HEK293 (cell line): ENCODE results near the gene GABBR2.

Experiments
- REST ChIP-seq: fragments of 450-650 bp; formaldehyde crosslinking; IDR thresholded peaks from 2 replicates; pipeline ENCODE4 v1.5.1; 2016; ENCODE audit warnings: missing biosample characterization, missing genetic modification characterization
- SP2 ChIP-seq: fragments of 450-650 bp; formaldehyde crosslinking; IDR thresholded peaks from 2 replicates; pipeline ENCODE4 v1.5.1; 2016; ENCODE audit warnings: missing biosample characterization, missing genetic modification characterization
- ZBTB17 ChIP-seq: fragments of 450-650 bp; formaldehyde crosslinking; IDR thresholded peaks from 2 replicates; pipeline ENCODE4 v1.5.1; 2016; ENCODE audit warnings: missing biosample characterization, missing genetic modification characterization
- ZBTB21 ChIP-seq: fragments of 450-650 bp; formaldehyde crosslinking; IDR thresholded peaks from 2 replicates; pipeline ENCODE4 v1.5.1; 2017; ENCODE audit warnings: missing biosample characterization, missing genetic modification characterization
- ZIC2 ChIP-seq: fragments of 450-650 bp; formaldehyde crosslinking; IDR thresholded peaks from 2 replicates; pipeline ENCODE4 v1.5.1; 2016; ENCODE audit warnings: missing biosample characterization, missing genetic modification characterization
- ZNF155 ChIP-seq: fragments of 450-650 bp; formaldehyde crosslinking; IDR thresholded peaks from 2 replicates; pipeline ENCODE4 v1.5.1; 2016; ENCODE audit warnings: missing biosample characterization, missing genetic modification characterization
- ZNF280C ChIP-seq: fragments of 450-650 bp; formaldehyde crosslinking; IDR thresholded peaks from 2 replicates; pipeline ENCODE4 v1.5.1; 2016; ENCODE audit warnings: missing biosample characterization, missing genetic modification characterization
- ZNF362 ChIP-seq: fragments of 450-650 bp; formaldehyde crosslinking; IDR thresholded peaks from 2 replicates; pipeline ENCODE4 v1.5.1; 2016; ENCODE audit warnings: missing biosample characterization, missing genetic modification characterization
- ZNF391 ChIP-seq: fragments of 450-650 bp; formaldehyde crosslinking; IDR thresholded peaks from 2 replicates; pipeline ENCODE4 v1.5.1; 2016; ENCODE audit warnings: low read depth, missing biosample characterization, missing genetic modification characterization, borderline replicate concordance
- ZNF433 ChIP-seq: fragments of 450-650 bp; formaldehyde crosslinking; IDR thresholded peaks from 2 replicates; pipeline ENCODE4 v1.5.1; 2016; ENCODE audit warnings: missing biosample characterization, missing genetic modification characterization, low read depth
- ZNF501 ChIP-seq: fragments of 450-650 bp; formaldehyde crosslinking; IDR thresholded peaks from 2 replicates; pipeline ENCODE4 v1.5.1; 2016; ENCODE audit warnings: missing biosample characterization, missing genetic modification characterization
- ZNF518A ChIP-seq: fragments of 450-650 bp; formaldehyde crosslinking; conservative IDR thresholded peaks from 2 replicates; pipeline ENCODE4 v1.5.1; 2016; ENCODE audit warnings: low read depth, missing biosample characterization, missing genetic modification characterization
- ZNF561 ChIP-seq: fragments of 450-650 bp; IDR thresholded peaks from 2 replicates; pipeline ENCODE4 v1.5.1; 2018; ENCODE audit warnings: missing biosample characterization, missing genetic modification characterization, borderline replicate concordance
- ZNF596 ChIP-seq: fragments of 450-650 bp; IDR thresholded peaks from 2 replicates; pipeline ENCODE4 v1.5.0; 2018; ENCODE audit warnings: missing biosample characterization, mild to moderate bottlenecking, missing genetic modification characterization, moderate library complexity
- ZNF677 ChIP-seq: fragments of 450-650 bp; IDR thresholded peaks from 2 replicates; pipeline ENCODE4 v1.5.0; 2018; ENCODE audit warnings: missing biosample characterization, mild to moderate bottlenecking, missing genetic modification characterization, moderate library complexity
- ZNF777 ChIP-seq: fragments of 450-650 bp; formaldehyde crosslinking; IDR thresholded peaks from 2 replicates; pipeline ENCODE4 v1.5.1; 2017; ENCODE audit warnings: missing biosample characterization, missing genetic modification characterization, borderline replicate concordance
- ZNF791 ChIP-seq: fragments of 450-650 bp; formaldehyde crosslinking; IDR thresholded peaks from 2 replicates; pipeline ENCODE4 v1.5.1; 2016; ENCODE audit warnings: missing biosample characterization, missing genetic modification characterization
- TF ChIP-seq, protein P1 (sequence below): fragments of 450-650 bp; formaldehyde crosslinking; IDR thresholded peaks from 2 replicates; pipeline ENCODE4 v1.5.1; 2016; ENCODE audit warnings: missing biosample characterization, missing genetic modification characterization
- TF ChIP-seq, protein P2 (sequence below): fragments of 450-650 bp; formaldehyde crosslinking; IDR thresholded peaks from 2 replicates; pipeline ENCODE4 v1.5.1; 2016; ENCODE audit warnings: missing biosample characterization, missing genetic modification characterization

Gene GABBR2

GRCh38 chr9:98255578-98256296, 453.0 kb downstream of the GABBR2 start, which contains the start of gene TBC1D2 (continued):
- TF ChIP-seq ZBTB21 (tag by site-specific recombination) = 0 out of 2 replicates have a peak, but pooled peaks have one; percentile 34
- peak; percentile 96 for TF ChIP-seq ZBTB17 (tag by site-specific recombination)
- TF ChIP-seq ZNF501 (tag by site-specific recombination) = peak; percentile 84; the same call in 1 of the 2 replicates
- TF ChIP-seq ZNF677 (tag by site-specific recombination) = no peak
- no peak for TF ChIP-seq ZNF155
- peak; percentile 82 for TF ChIP-seq SP2 (tag by site-specific recombination)
- TF ChIP-seq ZNF433 (tag by site-specific recombination) = no peak
- TF ChIP-seq ZNF391 (tag by site-specific recombination) = no peak
- no peak for TF ChIP-seq ZNF362
- peak; percentile 71 for TF ChIP-seq ZNF518A (tag by site-specific recombination)
- no peak for TF ChIP-seq ZNF280C (tag by site-specific recombination)
- TF ChIP-seq ZNF561 (tag by site-specific recombination) = peak; percentile 98
- TF ChIP-seq ZNF791 (tag by site-specific recombination) = no peak
- no peak for TF ChIP-seq REST (tag by site-specific recombination)
- TF ChIP-seq, protein P1, sequence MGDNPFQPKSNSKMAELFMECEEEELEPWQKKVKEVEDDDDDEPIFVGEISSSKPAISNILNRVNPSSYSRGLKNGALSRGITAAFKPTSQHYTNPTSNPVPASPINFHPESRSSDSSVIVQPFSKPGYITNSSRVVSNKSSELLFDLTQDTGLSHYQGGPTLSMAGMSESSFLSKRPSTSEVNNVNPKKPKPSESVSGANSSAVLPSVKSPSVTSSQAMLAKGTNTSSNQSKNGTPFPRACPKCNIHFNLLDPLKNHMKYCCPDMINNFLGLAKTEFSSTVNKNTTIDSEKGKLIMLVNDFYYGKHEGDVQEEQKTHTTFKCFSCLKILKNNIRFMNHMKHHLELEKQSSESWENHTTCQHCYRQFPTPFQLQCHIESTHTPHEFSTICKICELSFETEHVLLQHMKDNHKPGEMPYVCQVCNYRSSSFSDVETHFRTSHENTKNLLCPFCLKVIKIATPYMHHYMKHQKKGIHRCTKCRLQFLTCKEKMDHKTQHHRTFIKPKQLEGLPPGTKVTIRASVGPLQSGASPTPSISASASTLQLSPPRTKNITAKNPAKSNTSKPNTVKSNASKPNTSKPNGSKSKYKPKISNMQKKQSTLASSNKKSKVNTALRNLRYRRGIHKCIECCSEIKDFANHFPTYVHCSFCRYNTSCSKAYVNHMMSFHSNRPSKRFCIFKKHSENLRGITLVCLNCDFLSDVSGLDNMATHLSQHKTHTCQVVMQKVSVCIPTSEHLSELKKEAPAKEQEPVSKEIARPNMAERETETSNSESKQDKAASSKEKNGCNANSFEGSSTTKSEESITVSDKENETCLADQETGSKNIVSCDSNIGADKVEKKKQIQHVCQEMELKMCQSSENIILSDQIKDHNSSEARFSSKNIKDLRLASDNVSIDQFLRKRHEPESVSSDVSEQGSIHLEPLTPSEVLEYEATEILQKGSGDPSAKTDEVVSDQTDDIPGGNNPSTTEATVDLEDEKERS (tag by site-specific recombination) = no peak
- TF ChIP-seq ZNF596 (tag by site-specific recombination) = no peak
- peak; percentile 74; the same call in 1 of the 2 replicates for TF ChIP-seq ZNF777 (tag by site-specific recombination)
- no peak for TF ChIP-seq ZIC2
- TF ChIP-seq, protein P2, sequence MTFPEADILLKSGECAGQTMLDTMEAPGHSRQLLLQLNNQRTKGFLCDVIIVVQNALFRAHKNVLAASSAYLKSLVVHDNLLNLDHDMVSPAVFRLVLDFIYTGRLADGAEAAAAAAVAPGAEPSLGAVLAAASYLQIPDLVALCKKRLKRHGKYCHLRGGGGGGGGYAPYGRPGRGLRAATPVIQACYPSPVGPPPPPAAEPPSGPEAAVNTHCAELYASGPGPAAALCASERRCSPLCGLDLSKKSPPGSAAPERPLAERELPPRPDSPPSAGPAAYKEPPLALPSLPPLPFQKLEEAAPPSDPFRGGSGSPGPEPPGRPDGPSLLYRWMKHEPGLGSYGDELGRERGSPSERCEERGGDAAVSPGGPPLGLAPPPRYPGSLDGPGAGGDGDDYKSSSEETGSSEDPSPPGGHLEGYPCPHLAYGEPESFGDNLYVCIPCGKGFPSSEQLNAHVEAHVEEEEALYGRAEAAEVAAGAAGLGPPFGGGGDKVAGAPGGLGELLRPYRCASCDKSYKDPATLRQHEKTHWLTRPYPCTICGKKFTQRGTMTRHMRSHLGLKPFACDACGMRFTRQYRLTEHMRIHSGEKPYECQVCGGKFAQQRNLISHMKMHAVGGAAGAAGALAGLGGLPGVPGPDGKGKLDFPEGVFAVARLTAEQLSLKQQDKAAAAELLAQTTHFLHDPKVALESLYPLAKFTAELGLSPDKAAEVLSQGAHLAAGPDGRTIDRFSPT (tag by site-specific recombination) = peak; percentile 74
